HG02798 (cell line): Measurements from ENCODE around the gene HTRA3.

ENCODE experiments used
- ATAC-seq: cut with Tn5 transposase; IDR thresholded peaks from one replicate; pipeline ENCODE4 v1.9.1; 2021; ENCODE audit warnings: mild to moderate bottlenecking; ENCODE audit not compliant: unreplicated experiment, poor library complexity

The HTRA3 gene

GRCh38 chr4:8306511-8307021 lies 37.0 kb downstream of the HTRA3 start:
- ATAC-seq, result no peak

- ATAC-seq, result no peak
These were observed 37.6 kb downstream of the HTRA3 start for GRCh38 chr4:8307121-8307520.

- no peak for ATAC-seq
These were observed 38.2 kb downstream of the HTRA3 start for GRCh38 chr4:8307714-8308113.

GRCh38 chr4:8308144-8308543 lies 38.6 kb downstream of the HTRA3 start:
- ATAC-seq, result no peak

GRCh38 chr4:8308856-8309771 lies 39.6 kb downstream of the HTRA3 start:
- no peak for ATAC-seq

GRCh38 chr4:8310306-8310705 lies 40.8 kb downstream of the HTRA3 start:
- ATAC-seq, result no peak

GRCh38 chr4:8311101-8312068 lies 41.8 kb downstream of the HTRA3 start:
- ATAC-seq, result no peak

- ATAC-seq, result no peak
These were observed 42.5 kb downstream of the HTRA3 start for GRCh38 chr4:8312069-8312445.

- ATAC-seq, result no peak
These were observed 43.4 kb downstream of the HTRA3 start for GRCh38 chr4:8312976-8313375.

GRCh38 chr4:8314691-8315255 lies 45.2 kb downstream of the HTRA3 start:
- no peak for ATAC-seq

GRCh38 chr4:8315435-8316250 lies 46.1 kb downstream of the HTRA3 start:
- no peak for ATAC-seq

GRCh38 chr4:8316251-8316771 lies 46.8 kb downstream of the HTRA3 start:
- no peak for ATAC-seq

- no peak for ATAC-seq
These were observed 47.4 kb downstream of the HTRA3 start for GRCh38 chr4:8316911-8317351.

- ATAC-seq, result no peak
These were observed 47.9 kb downstream of the HTRA3 start for GRCh38 chr4:8317474-8317873.

GRCh38 chr4:8318509-8318908 lies 49.0 kb downstream of the HTRA3 start:
- no peak for ATAC-seq

GRCh38 chr4:8319061-8319460 lies 49.5 kb downstream of the HTRA3 start:
- ATAC-seq, result no peak

GRCh38 chr4:8319731-8320385 lies 50.3 kb downstream of the HTRA3 start:
- ATAC-seq, result no peak

- ATAC-seq, result no peak
These were observed 50.8 kb downstream of the HTRA3 start for GRCh38 chr4:8320386-8320750.

- no peak for ATAC-seq
These were observed 51.7 kb downstream of the HTRA3 start for GRCh38 chr4:8321220-8321619.
